WI38 (cell line): ENCODE measurements around the gene CD300H.

ENCODE experiments used
- H3K4me3 ChIP-seq: 2 replicates; pipeline ENCODE4 v1.5.1; 2011; ENCODE audit warnings: low read depth, mild to moderate bottlenecking, control low read depth, low read length
- TF ChIP-seq, protein P1 (sequence below): IDR thresholded peaks from 2 replicates; pipeline ENCODE4 v1.5.1; 2012; ENCODE audit warnings: low read depth, mild to moderate bottlenecking, control low read depth, low read length

Gene CD300H

DNA sequence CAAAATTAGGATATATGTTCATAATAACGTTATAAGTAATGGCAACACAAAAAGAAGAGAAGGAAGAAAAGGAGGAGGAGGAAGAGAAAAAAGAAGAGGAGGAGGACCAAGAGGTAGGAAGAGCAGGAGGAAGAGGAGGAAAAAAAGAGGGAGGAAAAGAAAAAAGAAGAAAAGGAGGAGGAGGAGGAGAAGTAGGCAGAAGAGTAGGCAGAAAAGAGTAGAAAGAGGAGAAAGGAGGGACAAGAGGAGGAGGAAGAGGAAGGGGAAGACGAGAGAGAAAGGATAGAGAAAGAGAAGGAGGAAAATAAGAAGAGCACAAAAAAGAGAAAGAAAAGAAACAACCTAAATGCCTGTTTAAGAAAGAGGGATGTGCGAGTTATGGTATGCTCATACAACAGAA, 30.4 kb downstream of the CD300H start:
- TF ChIP-seq, protein P1, sequence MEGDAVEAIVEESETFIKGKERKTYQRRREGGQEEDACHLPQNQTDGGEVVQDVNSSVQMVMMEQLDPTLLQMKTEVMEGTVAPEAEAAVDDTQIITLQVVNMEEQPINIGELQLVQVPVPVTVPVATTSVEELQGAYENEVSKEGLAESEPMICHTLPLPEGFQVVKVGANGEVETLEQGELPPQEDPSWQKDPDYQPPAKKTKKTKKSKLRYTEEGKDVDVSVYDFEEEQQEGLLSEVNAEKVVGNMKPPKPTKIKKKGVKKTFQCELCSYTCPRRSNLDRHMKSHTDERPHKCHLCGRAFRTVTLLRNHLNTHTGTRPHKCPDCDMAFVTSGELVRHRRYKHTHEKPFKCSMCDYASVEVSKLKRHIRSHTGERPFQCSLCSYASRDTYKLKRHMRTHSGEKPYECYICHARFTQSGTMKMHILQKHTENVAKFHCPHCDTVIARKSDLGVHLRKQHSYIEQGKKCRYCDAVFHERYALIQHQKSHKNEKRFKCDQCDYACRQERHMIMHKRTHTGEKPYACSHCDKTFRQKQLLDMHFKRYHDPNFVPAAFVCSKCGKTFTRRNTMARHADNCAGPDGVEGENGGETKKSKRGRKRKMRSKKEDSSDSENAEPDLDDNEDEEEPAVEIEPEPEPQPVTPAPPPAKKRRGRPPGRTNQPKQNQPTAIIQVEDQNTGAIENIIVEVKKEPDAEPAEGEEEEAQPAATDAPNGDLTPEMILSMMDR, result no peak
- no peak overlapping the region for H3K4me3 ChIP-seq

DNA sequence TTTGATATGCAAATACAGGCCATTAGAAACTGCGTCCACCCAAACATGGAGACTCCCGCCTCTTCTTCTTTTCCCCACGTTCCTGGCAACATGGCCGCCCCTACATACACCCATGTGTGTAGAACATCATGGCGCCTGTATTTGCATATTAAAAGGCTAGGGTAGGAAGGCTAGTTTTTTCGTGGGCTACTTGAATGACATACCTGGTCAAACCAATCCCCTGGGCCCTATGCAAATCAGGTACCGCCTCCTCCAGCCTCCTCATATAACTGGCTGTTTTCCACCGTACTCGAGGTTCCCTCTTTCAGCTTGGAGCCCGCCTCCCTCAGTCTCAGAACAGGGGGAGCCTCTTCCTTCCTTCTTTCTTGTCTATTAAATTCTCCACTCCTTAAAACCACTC, 35.2 kb downstream of the CD300H start:
- H3K4me3 ChIP-seq, result no peak overlapping the region
- TF ChIP-seq, protein P1, result no peak

DNA sequence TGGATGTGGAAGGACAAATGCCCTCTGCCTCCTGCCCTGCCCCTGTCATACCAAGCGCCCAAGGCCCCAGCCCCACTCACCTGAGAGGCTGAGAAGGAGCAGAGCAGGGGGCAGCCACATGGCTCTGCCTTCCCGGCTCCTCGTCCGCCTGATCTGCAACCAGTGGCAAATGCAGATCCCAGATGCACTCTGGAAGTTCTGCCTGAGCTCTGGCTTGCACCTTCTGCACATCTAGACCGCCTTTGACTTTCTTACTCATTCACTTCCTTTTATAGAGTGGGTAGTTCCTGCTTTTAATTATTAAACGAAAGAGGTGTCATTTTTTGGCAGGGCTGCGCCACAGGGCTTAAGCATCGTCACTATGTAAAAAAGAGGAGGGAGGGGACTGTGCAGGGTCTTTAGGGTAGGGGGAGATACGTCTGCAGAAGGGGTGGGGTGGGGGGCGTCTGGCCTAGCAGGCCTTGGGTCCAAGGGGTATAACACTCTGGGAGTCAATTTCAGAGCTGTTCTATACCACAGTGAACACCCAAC, 36.0 kb downstream of the CD300H start, which contains the start of gene CD300LB:
TSS of gene CD300LB (minus strand) at position 245 of the 531 bp plus-strand sequence. CDS start at position 120, 125 bp downstream.
- no peak within 1 kb of the TSS for H3K4me3 ChIP-seq
- TF ChIP-seq, protein P1, result no peak

DNA sequence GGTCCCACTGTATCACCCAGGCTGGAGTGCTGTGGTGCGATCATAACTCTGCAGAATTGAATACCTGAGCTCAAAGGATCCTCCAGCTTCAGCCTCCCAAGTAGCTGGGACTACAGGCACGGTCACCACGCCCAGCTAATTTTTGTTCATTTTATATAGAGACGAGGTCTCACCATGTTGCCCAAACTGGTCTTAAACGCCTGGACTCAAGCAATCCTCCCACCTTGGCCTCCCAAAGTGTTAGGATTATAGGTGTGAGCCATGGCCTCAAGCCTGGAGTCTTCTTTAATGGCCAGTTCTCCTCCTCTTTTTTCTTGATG, 36.5 kb downstream of the CD300H start:
- TF ChIP-seq, protein P1, result no peak
- H3K4me3 ChIP-seq, result no peak overlapping the region

DNA sequence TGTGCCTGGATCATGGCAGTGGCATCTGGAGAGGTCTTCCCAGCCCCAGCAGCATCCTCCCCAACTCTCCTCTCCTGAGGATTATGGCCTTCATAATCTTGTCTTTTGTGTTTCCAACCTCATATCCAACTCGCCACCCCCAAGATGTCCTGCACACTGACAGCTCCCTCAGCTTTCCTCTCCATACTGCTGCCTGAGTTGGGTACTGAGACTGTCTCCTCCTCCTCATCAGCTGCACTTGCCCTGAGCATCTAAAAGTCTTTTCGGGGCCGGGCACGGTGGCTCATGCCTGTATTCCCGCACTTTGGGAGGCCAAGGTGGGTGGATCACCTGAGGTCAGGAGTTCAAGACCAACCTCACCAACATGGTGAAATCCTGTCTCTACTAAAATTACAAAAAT, 38.1 kb downstream of the CD300H start:
- no peak overlapping the region for H3K4me3 ChIP-seq

DNA sequence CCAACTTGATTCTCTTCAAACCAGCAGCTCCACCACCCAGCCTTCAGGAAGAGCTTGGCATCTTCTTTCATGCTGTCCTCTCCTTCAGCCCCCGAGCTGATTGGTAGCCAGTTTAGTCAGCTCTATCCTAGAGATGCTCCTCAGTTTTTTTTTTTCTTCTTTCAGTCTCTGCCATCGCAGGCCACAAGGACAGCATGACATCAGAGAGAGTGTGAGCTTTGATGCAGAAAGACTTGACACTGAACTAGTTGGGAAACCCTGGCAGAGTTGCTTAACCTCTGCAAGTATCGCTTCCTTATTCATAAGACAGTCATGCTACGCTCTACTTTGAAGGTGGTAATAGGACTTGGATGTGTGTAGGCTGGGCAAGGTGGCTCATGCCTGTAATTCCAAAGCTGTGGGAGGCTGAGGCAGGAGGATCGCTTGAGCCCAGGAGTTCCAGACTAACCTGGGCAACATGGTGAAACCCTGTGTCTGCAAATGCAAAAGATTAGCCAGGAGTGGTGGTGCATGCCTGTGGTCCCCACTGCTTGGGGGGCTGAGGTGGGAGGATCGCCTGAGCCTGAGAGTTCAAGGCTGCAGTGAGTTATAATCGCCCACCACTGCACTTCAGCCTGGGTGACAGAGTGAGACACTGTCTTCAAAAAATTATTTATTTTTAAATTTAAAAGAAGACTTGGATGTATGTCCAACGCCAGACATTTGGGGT, 38.7 kb downstream of the CD300H start:
- no peak overlapping the region for H3K4me3 ChIP-seq
- TF ChIP-seq, protein P1, result no peak

More for the DNA sequence above, 38.1 kb downstream of the CD300H start:
- TF ChIP-seq, protein P1, result no peak

DNA sequence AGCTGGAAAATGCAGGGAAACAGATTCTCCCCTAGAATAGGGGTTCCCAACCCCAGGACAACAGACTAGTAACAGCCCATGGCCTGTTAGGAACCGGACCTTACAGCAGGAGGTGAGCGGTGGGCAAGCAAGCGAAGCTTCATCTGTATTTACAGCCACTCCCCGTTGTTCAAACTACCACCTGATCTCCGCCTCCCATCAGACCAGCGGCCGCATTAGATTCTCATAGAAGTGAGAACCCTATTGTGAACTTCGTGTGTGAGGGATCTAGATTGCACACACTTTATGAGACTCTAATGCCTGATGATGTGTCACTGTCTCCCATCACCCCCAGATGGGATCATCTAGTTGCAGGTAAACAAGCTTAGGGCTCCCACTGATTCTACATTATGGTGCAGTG, 39.6 kb downstream of the CD300H start:
- TF ChIP-seq, protein P1, result no peak
- H3K4me3 ChIP-seq, result no peak overlapping the region
